Right lobe of liver (tissue), 4 donors: ENCODE data around the gene CAPN6.

Source experiments
- CTCF ChIP-seq, 4 donors: fragments of 200-600 bp in 3 of 4; fragments of 450-650 bp in 1 of 4; IDR thresholded peaks; one replicate each; pipeline versions ENCODE4 v1.5.1 to v1.8.0; 2016 to 2022; ENCODE audit warnings: antibody characterized with exemption in 4 of 4, mild to moderate bottlenecking in 2 of 4
- POLR2A ChIP-seq: fragments of 450-650 bp; IDR thresholded peaks from one replicate; pipeline ENCODE4 v1.6.1; 2017; ENCODE audit warnings: antibody characterized with exemption, mild to moderate bottlenecking
- donor health status: DM: no; HTN: no; CAD: no.
- donor health status: DM: no; HTN: no; CAD: no.
- donor health status: DM: no; HTN: yes; CAD: no.

GRCh38 chrX:111216293-111216801 is 53.9 kb downstream of the CAPN6 start:
- no peak for TF ChIP-seq CTCF (IDR thresholded peaks at IDR 0.05)
- TF ChIP-seq POLR2A = no peak
